Duodenal mucosa (tissue), 2 donors: ENCODE results near the gene KCNQ4.

ENCODE experiments used
- H3K27ac ChIP-seq: one replicate; pipeline ENCODE4 v1.7.0; 2013; ENCODE audit warnings: low read depth, low read length
- H3K27me3 ChIP-seq, 2 donors: one replicate each; pipeline ENCODE4 v1.7.0; 2013; ENCODE audit warnings: low read length in 2 of 2, control low read depth in 1 of 2; ENCODE audit not compliant: insufficient read depth in 2 of 2, control insufficient read depth in 1 of 2
- H3K36me3 ChIP-seq, 2 donors: one replicate each; pipeline ENCODE4 v1.7.0; 2013; ENCODE audit warnings: low read length in 2 of 2, control low read depth in 1 of 2; ENCODE audit not compliant: insufficient read depth in 2 of 2, control insufficient read depth in 1 of 2
- H3K4me1 ChIP-seq, 2 donors: one replicate each; pipeline ENCODE4 v1.7.0; 2013; ENCODE audit warnings: low read length in 2 of 2, control low read depth in 1 of 2; ENCODE audit not compliant: insufficient read depth in 2 of 2, control insufficient read depth in 1 of 2
- H3K4me3 ChIP-seq, 2 donors: one replicate each; pipeline ENCODE4 v1.7.0; 2013; ENCODE audit warnings: low read length in 2 of 2, low read depth in 1 of 2
- H3K9ac ChIP-seq, 2 donors: one replicate each; pipeline ENCODE4 v1.7.0; 2013; ENCODE audit warnings: low read length in 2 of 2, low read depth in 1 of 2
- H3K9me3 ChIP-seq, 2 donors: one replicate each; pipeline ENCODE4 v1.7.0; 2013; ENCODE audit warnings: low read length in 2 of 2, control low read depth in 1 of 2; ENCODE audit not compliant: control insufficient read depth in 1 of 2

Gene KCNQ4

GRCh38 chr1:40794974-40795715 is 11.6 kb downstream of the KCNQ4 start:
- no peaks in the 10 kb centered on the region for H3K36me3 ChIP-seq
- H3K4me3 ChIP-seq: no peak overlapping the region
- H3K9me3 ChIP-seq: no peaks in the 10 kb centered on the region
- peaks cover 9 to 12% of the 10 kb centered on the region in 2 donors for H3K4me1 ChIP-seq
- H3K9ac ChIP-seq: no peak overlapping the region
- H3K27ac ChIP-seq: no peak overlapping the region
- no peaks in the 10 kb centered on the region for H3K27me3 ChIP-seq

GRCh38 chr1:40795811-40796586 is 12.4 kb downstream of the KCNQ4 start:
- Histone ChIP-seq H3K4me3 (no peak overlapping the region), H3K36me3 (no peaks in the 10 kb centered on the region), H3K9ac (no peak overlapping the region), H3K9me3 (no peaks in the 10 kb centered on the region), H3K4me1 (peaks cover 13% of the 10 kb centered on the region in 2 donors), H3K27me3 (no peaks in the 10 kb centered on the region), H3K27ac (no peak overlapping the region)

- Histone ChIP-seq H3K9ac (no peak overlapping the region), H3K4me3 (no peak overlapping the region), H3K27me3 (no peaks in the 10 kb centered on the region), H3K36me3 (no peaks in the 10 kb centered on the region), H3K27ac (no peak overlapping the region), H3K4me1 (peaks cover 24% of the 10 kb centered on the region in 2 donors), H3K9me3 (no peaks in the 10 kb centered on the region)
These were observed 13.5 kb downstream of the KCNQ4 start for GRCh38 chr1:40796939-40797667.

GRCh38 chr1:40797668-40798010 is 14.1 kb downstream of the KCNQ4 start:
- Histone ChIP-seq H3K9me3 (no peaks in the 10 kb centered on the region), H3K36me3 (no peaks in the 10 kb centered on the region), H3K4me1 (peaks cover 24 to 25% of the 10 kb centered on the region in 2 donors), H3K27me3 (no peaks in the 10 kb centered on the region), H3K9ac (no peak overlapping the region), H3K4me3 (no peak overlapping the region), H3K27ac (no peak overlapping the region)

- H3K27me3 ChIP-seq: no peaks in the 10 kb centered on the region
- H3K27ac ChIP-seq: no peak overlapping the region
- H3K9ac ChIP-seq: no peak overlapping the region
- no peaks in the 10 kb centered on the region for H3K9me3 ChIP-seq
- H3K4me1 ChIP-seq: peaks cover 24 to 25% of the 10 kb centered on the region in 2 donors
- H3K4me3 ChIP-seq: no peak overlapping the region
- no peaks in the 10 kb centered on the region for H3K36me3 ChIP-seq
These were observed 15.0 kb downstream of the KCNQ4 start for GRCh38 chr1:40798366-40799281.

- Histone ChIP-seq H3K27me3 (no peaks in the 10 kb centered on the region), H3K4me1 (peaks cover 24 to 25% of the 10 kb centered on the region in 2 donors), H3K36me3 (no peaks in the 10 kb centered on the region), H3K27ac (no peak overlapping the region), H3K4me3 (no peak overlapping the region), H3K9ac (no peak overlapping the region), H3K9me3 (no peaks in the 10 kb centered on the region)
These were observed 15.8 kb downstream of the KCNQ4 start for GRCh38 chr1:40799351-40799867.

GRCh38 chr1:40801742-40802077 is 18.1 kb downstream of the KCNQ4 start:
- Histone ChIP-seq H3K4me3 (peak overlapping the region; percentile 57 to 74), H3K4me1 (peaks cover 24 to 25% of the 10 kb centered on the region in 2 donors)

GRCh38 chr1:40802078-40802741 is 18.6 kb downstream of the KCNQ4 start:
- Histone ChIP-seq H3K36me3 (no peaks in the 10 kb centered on the region), H3K27me3 (no peaks in the 10 kb centered on the region), H3K9ac (peak overlapping the region; percentile 43 to 47), H3K9me3 (no peaks in the 10 kb centered on the region), H3K4me3 (peak overlapping the region; percentile 57 to 74), H3K4me1 (peaks cover 22 to 24% of the 10 kb centered on the region in 2 donors), H3K27ac (no peak overlapping the region)

More at GRCh38 chr1:40801742-40802077, 18.1 kb downstream of the KCNQ4 start:
- Histone ChIP-seq H3K27ac (no peak overlapping the region), H3K27me3 (no peaks in the 10 kb centered on the region), H3K9ac (peak overlapping the region; percentile 43 to 47), H3K9me3 (no peaks in the 10 kb centered on the region), H3K36me3 (no peaks in the 10 kb centered on the region)

GRCh38 chr1:40802742-40803113 is 19.1 kb downstream of the KCNQ4 start:
- Histone ChIP-seq H3K4me1 (peaks cover 18 to 24% of the 10 kb centered on the region in 2 donors), H3K9ac (no peak overlapping the region), H3K36me3 (no peaks in the 10 kb centered on the region), H3K27ac (no peak overlapping the region), H3K9me3 (no peaks in the 10 kb centered on the region), H3K27me3 (no peaks in the 10 kb centered on the region), H3K4me3 (peak overlapping the region in 1 of 2 donors; percentile 74)
